ENCODE data around the gene DISC1.
"Not testable (repeated sequence)": the region's sequence is repeated elsewhere in the genome, so short reads cannot be mapped to it uniquely, and the experiment has no call there.

DISC1 gene

GRCh38 chr1:231761252-231761651 lies 134.7 kb downstream of the DISC1 start:
- H3K27ac ChIP-seq: no peak overlapping the region
- no peak for TF ChIP-seq ZFX (IDR thresholded peaks at IDR 0.05)
- TF ChIP-seq CTCF (conservative IDR thresholded peaks at IDR 0.05): no peak

GRCh38 chr1:231761747-231762541 lies 135.4 kb downstream of the DISC1 start:
- no peak for TF ChIP-seq ZFX (IDR thresholded peaks at IDR 0.05)
- no peak for TF ChIP-seq CTCF (conservative IDR thresholded peaks at IDR 0.05)
- no peak overlapping the region for H3K27ac ChIP-seq

DNA sequence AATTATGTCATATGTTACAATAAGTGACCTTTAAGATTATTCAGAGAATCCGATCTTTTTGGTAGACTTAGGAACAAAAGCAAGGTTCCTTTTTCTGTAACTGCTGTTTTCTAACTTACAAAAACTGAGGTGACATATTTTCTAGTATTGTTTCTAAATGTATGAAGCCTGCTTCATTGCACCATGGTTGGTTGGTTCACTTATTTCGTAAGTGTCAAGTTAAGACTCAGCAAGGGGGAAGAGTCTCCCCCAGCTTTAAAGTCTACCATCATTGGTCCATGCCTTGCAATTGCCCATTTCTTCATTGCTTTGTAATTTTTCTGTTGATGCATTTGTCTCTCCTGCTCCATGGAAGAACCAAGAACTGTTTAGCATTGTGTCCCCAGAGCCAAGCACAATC lies 136.9 kb downstream of the DISC1 start:
- TF ChIP-seq ZFX (IDR thresholded peaks at IDR 0.05): no peak
- no peak for TF ChIP-seq CTCF (conservative IDR thresholded peaks at IDR 0.05)
- H3K27ac ChIP-seq: no peak overlapping the region

DNA sequence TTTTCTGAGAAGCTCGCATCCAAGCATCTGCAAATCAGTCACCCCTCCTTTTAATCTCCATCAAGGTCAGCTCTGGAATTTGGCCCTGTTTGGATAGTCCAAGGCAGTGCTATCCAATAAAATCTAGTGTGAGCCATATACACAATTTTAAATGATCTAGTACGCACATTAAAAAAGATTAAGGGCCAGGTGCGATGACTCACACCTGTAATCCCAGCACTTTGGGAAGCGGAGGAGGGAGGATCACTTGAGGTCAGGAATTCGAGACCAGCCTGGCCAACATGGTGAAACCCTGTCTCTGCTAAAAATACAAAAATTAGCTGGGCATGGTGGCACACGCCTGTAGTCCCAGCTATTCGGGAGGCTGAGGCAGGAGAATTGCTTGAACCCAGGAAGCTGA lies 139.2 kb downstream of the DISC1 start:
- not testable (repeated sequence) for H3K27ac ChIP-seq

DNA sequence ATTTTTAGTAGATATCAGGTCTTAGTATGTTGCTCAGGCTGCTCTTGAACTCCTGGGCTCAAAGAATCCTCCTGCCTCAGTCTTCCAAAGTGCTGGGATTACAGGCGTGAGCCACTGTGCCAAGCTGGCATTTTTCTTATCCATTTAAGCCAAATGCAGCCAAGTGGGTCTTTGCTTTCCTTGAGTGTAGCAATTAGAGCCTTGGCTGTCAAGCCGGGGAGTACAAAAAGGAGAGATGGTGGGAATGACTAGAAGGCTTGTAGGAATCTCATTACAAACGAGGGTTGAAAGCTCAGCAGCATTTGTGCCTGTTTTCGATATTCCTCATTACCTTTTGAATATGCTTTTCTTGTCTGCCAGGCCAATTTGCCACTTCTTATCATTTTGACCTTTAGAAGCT lies 140.9 kb downstream of the DISC1 start:
- TF ChIP-seq CTCF (conservative IDR thresholded peaks at IDR 0.05) (no peak), ZFX (IDR thresholded peaks at IDR 0.05) (no peak)
- H3K27ac ChIP-seq: no peak overlapping the region

DNA sequence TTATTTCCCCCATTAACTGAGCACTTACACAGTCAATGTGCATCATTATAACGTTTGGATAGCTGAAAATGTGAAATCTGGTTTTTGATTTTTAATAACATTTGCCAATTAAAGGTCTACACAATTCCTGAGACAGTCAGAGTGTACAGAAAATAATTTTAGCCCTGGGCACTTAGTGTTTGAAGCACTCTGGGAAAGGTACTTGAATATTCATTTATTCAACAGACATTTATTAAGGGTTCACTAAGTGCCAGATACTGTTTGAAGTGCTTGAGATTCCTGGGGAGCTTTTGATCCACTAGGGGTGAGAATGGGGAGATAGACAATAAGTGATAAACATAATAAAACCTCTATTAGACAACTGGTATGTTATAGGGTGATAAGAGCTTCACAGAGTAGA lies 141.8 kb downstream of the DISC1 start:
- TF ChIP-seq ZFX (IDR thresholded peaks at IDR 0.05): no peak
- no peak for TF ChIP-seq CTCF (conservative IDR thresholded peaks at IDR 0.05)
- no peak overlapping the region for H3K27ac ChIP-seq

- H3K27ac ChIP-seq: no peak overlapping the region
- TF ChIP-seq ZFX (IDR thresholded peaks at IDR 0.05): no peak
- TF ChIP-seq CTCF (conservative IDR thresholded peaks at IDR 0.05): no peak
These were observed 144.1 kb downstream of the DISC1 start for GRCh38 chr1:231770506-231771175.
